ENCODE results near the gene OR13G1. TPM values are rescaled to one million over a fixed set of nuclear protein-coding genes. Genes with fewer than 3 reads are reported as not detected.

OR13G1 gene
- total RNA-seq, 2 experiments from 2014 or later, result not detected

DNA sequence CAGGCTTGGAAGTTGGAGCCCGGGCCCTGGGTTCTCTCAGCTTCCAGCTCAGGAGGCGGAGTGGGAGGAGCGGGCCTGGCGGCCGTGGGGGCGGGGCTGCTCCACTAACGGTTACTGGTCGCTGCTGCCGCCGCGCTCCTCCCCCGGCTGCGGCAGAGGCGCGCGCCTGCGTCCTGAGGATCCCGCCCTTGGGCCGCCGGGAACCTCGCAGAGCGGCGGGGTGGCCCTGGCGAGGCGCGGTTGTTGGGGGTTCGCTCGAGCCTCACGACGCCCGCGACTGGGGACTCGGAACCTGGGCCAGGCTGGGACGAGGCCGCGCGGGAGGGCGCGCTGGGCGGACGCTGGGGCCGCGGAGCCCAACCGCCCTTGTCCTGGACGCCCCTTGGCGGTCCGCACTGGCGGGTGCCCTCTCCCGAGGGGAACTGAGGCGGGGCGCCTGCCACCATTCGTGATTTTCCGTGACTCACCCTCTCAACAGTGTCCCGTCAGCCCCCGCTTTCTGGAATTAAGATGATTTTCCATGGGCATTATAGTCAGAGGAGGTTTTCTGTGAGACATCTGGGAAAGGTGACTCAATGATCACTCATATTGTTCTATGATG lies 40.1 kb downstream of the OR13G1 start:
- Mint-ChIP-seq H3K27me3 (peaks cover 10% of the 10 kb centered on the region), H3K4me1 (no peaks in the 10 kb centered on the region), H3K9me3 (peaks cover 5% of the 10 kb centered on the region), H3K36me3 (no peaks in the 10 kb centered on the region), H3K27ac (no peak overlapping the region), H3K4me3 (no peak overlapping the region)
- ATAC-seq (ENCODE audit: low read depth), result peak; percentile 83
- POLR2A ChIA-PET, result no interaction called here
- peak; percentile 53 for DNase-seq

DNA sequence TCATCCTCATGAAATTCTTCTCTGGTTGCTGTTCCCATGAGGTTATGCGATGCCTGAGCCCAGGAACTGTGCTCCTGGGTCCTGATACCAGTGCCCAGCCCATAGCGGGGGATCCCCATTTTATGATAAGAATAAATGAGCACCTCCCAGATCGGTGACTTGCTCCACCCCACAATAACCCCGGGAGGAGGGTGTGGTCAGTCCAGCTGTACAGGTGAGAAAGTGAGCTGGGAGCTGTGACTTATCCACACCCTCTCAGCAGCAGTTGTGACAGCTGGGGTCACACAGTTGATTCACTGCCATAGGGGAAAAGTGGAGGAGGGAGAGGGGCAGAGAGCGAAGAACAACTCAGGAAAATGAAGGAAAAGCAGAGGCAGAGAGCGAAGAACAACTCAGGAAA lies 40.8 kb downstream of the OR13G1 start:
- DNase-seq, result no peak
- H3K9me3 Mint-ChIP-seq, result peaks cover 5% of the 10 kb centered on the region
- H3K27me3 Mint-ChIP-seq, result peaks cover 10% of the 10 kb centered on the region
- H3K27ac Mint-ChIP-seq, result peak overlapping the region; percentile 43
- no peaks in the 10 kb centered on the region for H3K36me3 Mint-ChIP-seq
- peak overlapping the region; percentile 57 for H3K4me3 Mint-ChIP-seq
- POLR2A ChIA-PET, result no interaction called here
- no peaks in the 10 kb centered on the region for H3K4me1 Mint-ChIP-seq
- no peak for ATAC-seq (ENCODE audit: low read depth)

DNA sequence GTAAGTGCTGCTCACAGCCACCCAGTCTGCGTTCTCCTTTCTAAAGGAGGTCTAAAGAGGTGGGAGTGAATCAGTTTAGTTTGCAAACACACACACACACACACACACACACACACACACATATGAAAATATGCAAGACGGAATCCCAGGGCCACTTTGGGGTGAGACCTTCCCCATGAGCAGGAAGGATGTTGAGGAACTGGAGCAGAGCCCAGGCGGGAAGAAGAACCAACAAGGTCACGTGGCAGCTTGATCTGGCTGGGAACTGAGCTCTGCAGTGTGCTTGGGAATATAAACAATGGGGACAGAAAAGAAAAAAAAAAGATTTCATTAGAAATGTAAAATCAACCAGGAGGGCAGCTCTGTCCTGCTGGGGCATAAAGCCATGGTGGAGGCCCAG lies 41.5 kb downstream of the OR13G1 start:
- no peak overlapping the region for H3K27ac Mint-ChIP-seq
- H3K36me3 Mint-ChIP-seq, result no peaks in the 10 kb centered on the region
- ATAC-seq (ENCODE audit: low read depth), result no peak
- H3K4me1 Mint-ChIP-seq, result no peaks in the 10 kb centered on the region
- POLR2A ChIA-PET, result no interaction called here
- H3K9me3 Mint-ChIP-seq, result peaks cover 5% of the 10 kb centered on the region
- no peak for DNase-seq
- no peak overlapping the region for H3K4me3 Mint-ChIP-seq
- H3K27me3 Mint-ChIP-seq, result peaks cover 10% of the 10 kb centered on the region

DNA sequence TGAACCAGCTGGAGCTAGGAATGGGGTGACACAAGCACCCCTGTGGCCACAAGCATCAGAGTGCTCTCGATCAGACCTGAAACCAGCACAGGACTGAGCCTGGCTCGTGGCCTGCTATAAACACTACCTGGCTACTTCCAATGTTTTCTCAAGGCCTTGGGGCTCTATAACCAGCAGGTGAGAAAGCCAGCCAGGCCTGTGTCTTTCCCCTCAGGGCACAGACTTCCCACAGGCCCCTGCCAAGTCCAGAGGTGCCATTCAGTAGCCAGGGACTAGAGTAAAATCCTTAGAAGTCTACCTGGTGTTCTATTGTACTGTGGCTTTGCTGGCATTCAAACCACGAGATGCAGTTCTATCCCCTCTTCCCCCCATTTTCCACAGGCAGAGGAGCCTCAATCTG lies 51.6 kb downstream of the OR13G1 start:
- DNase-seq (no peak), ATAC-seq (ENCODE audit: low read depth) (no peak)
- peaks cover 1% of the 10 kb centered on the region for H3K27me3 Mint-ChIP-seq
- POLR2A ChIA-PET, result no interaction called here
- no peaks in the 10 kb centered on the region for H3K36me3 Mint-ChIP-seq
- H3K4me3 Mint-ChIP-seq, result no peak overlapping the region
- H3K9me3 Mint-ChIP-seq, result no peaks in the 10 kb centered on the region
- H3K4me1 Mint-ChIP-seq, result no peaks in the 10 kb centered on the region
- H3K27ac Mint-ChIP-seq, result no peak overlapping the region

Other genes starting within 250 kb of the OR13G1 start
- gene OR2B11, start 221.6 kb downstream of the OR13G1 start, total RNA-seq, result not detected
- not detected for gene OR2C3, start 143.3 kb downstream of the OR13G1 start, total RNA-seq
- not detected for gene GCSAML, start 130.6 kb downstream of the OR13G1 start, total RNA-seq
- not detected for gene OR2G2, start 91.4 kb downstream of the OR13G1 start, total RNA-seq
- gene OR2G3, start 74.2 kb downstream of the OR13G1 start, total RNA-seq, result not detected
- gene OR6F1, start 36.9 kb upstream of the OR13G1 start, total RNA-seq, result not detected
- gene OR14K1, start 58.9 kb upstream of the OR13G1 start, total RNA-seq, result not detected
- not detected for gene OR14A2, start 68.4 kb upstream of the OR13G1 start, total RNA-seq
- gene OR1C1, start 80.8 kb upstream of the OR13G1 start, total RNA-seq, result not detected
- gene OR14A16, start 144.4 kb upstream of the OR13G1 start, total RNA-seq, result not detected
- gene OR11L1, start 162.2 kb upstream of the OR13G1 start, total RNA-seq, result not detected
- under 1 TPM; 0.08 to 0.09 TPM for gene TRIM58, start 177.4 kb upstream of the OR13G1 start, total RNA-seq
- gene OR2W3, start 215.8 kb upstream of the OR13G1 start, total RNA-seq, result not detected
- gene OR2T8, start 240.5 kb upstream of the OR13G1 start, total RNA-seq, result not detected
- not detected for gene OR2AJ1, start 245.2 kb upstream of the OR13G1 start, total RNA-seq

All from activated naive CD8-positive, alpha-beta T cell treated with anti-CD3 and anti-CD28 coated beads, Interleukin-2, amount 10 ng/mL, durations not matched to agents 7 days and 5 days (primary cell).